ENCODE data around the gene MAP3K21.

DNA sequence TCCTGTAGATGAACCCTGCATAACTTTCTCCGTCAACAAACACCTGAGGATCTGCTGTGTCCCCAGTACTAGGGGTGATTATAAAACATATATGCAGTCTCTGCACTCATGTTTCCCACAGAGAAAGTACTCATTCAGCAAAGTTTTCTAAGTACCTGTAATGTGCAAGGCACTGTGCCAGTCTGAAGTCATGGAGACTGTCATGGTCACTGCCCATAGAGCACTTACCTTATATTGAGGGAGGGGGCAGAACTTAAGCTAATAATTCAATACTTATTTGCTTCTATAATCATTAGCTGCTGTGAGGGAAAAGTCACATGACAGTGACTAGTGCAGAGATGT is 41.2 kb downstream of the MAP3K21 start:
- TF ChIP-seq, protein P1, sequence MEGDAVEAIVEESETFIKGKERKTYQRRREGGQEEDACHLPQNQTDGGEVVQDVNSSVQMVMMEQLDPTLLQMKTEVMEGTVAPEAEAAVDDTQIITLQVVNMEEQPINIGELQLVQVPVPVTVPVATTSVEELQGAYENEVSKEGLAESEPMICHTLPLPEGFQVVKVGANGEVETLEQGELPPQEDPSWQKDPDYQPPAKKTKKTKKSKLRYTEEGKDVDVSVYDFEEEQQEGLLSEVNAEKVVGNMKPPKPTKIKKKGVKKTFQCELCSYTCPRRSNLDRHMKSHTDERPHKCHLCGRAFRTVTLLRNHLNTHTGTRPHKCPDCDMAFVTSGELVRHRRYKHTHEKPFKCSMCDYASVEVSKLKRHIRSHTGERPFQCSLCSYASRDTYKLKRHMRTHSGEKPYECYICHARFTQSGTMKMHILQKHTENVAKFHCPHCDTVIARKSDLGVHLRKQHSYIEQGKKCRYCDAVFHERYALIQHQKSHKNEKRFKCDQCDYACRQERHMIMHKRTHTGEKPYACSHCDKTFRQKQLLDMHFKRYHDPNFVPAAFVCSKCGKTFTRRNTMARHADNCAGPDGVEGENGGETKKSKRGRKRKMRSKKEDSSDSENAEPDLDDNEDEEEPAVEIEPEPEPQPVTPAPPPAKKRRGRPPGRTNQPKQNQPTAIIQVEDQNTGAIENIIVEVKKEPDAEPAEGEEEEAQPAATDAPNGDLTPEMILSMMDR (IDR thresholded peaks at IDR 0.05; ENCODE audit: poor library complexity, severe bottlenecking), result no peak
- TF ChIP-seq EP300 (conservative IDR thresholded peaks at IDR 0.05; ENCODE audit: poor library complexity, severe bottlenecking) (no peak), POLR2AphosphoS5 (IDR thresholded peaks at IDR 0.05) (no peak), SMC3 (conservative IDR thresholded peaks at IDR 0.05; ENCODE audit: poor library complexity) (no peak), REST (IDR thresholded peaks at IDR 0.05; ENCODE audit: borderline replicate concordance) (no peak)

Data from neural cell (in vitro differentiated cells).